ENCODE data around the gene TXNL1.

Gene TXNL1

DNA sequence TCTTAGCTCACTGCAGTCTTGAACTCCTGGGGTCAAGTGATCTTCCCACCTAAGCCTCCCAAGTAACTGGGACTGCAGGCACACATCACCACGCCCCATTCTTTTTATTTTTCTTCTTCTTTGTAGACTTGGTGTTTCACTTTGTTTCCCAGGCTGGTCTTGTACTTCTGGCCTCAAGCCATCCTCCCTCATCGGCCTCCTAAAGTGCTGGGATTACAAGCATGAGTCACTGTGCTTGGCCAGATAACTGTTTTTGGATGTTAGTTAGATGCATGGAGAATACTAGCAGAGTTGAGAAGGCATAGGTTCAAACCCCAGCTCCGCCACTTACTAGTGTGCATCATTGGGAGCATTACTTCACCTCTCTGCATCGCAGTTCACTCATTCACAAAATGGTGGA lies 88.3 kb downstream of the TXNL1 start:
- no peaks in the 10 kb centered on the region for H4K20me1 ChIP-seq (ENCODE audit: insufficient read depth, low read length)
- TF ChIP-seq EZH2phosphoT487 (IDR thresholded peaks at IDR 0.05; ENCODE audit: low read length) (no peak), CTCF (IDR thresholded peaks at IDR 0.05; ENCODE audit: low read length) (no peak), EZH2 (optimal IDR thresholded peaks at IDR 0.05; ENCODE audit: low read depth, low read length) (no peak)
- H3K27ac ChIP-seq (ENCODE audit: low read length), result no peak overlapping the region
- H3F3A ChIP-seq (ENCODE audit: insufficient read depth, low read length), result no peaks in the 10 kb centered on the region
- H3K4me1 ChIP-seq (ENCODE audit: low read length), result no peaks in the 10 kb centered on the region
- no peaks in the 10 kb centered on the region for H3K36me3 ChIP-seq (replicated peaks; ENCODE audit: insufficient read depth, low read length)
- no peaks in the 10 kb centered on the region for H3K27me3 ChIP-seq (replicated peaks; ENCODE audit: insufficient read depth, low read length)
- H3K9me2 ChIP-seq (replicated peaks; ENCODE audit: insufficient read depth, low read length), result no peaks in the 10 kb centered on the region
- H3K79me2 ChIP-seq (ENCODE audit: low read length), result no peaks in the 10 kb centered on the region
- H3K4me3 ChIP-seq (ENCODE audit: low read length), result no peak overlapping the region
- no peak overlapping the region for H3K4me2 ChIP-seq (ENCODE audit: low read depth, low read length)
- DNase-seq, result no peak
- no peak overlapping the region for H2AFZ ChIP-seq (ENCODE audit: low read length)
- H3K9me3 ChIP-seq (replicated peaks; ENCODE audit: insufficient read depth, low read length), result no peaks in the 10 kb centered on the region
- no peak overlapping the region for H3K9ac ChIP-seq (ENCODE audit: low read length)
